Natural killer cell (primary cell): ENCODE measurements around the gene LLGL2. TPM values are rescaled to one million over a fixed set of nuclear protein-coding genes. Genes with fewer than 3 reads are reported as not detected.

Source experiments
- ATAC-seq, 3 donors: fragments of 150-1000 bp in 2 of 3; fragments of 200-7000 bp in 1 of 3; cut with Tn5 transposase; 1 replicate in 1 of 3; 2 replicates in 2 of 3; pipeline ENCODE4 v1.10.0; 2021; ENCODE audit warnings: mild to moderate bottlenecking in 2 of 3, moderate library complexity in 2 of 3
- DNase-seq, 2 donors: peaks; one replicate each; pipeline versions ENCODE4 v3.0.0 to v3.0.0-alpha.2; 2013 to 2021; ENCODE audit warnings: mixed read lengths in 1 of 2
- H3K27ac ChIP-seq: one replicate; pipeline ENCODE4 v1.5.1; 2013; ENCODE audit warnings: mild to moderate bottlenecking, low read length
- H3K27me3 ChIP-seq: one replicate; pipeline ENCODE4 v1.6.1; 2013; ENCODE audit warnings: low read length; ENCODE audit not compliant: control insufficient read depth, insufficient read depth
- H3K36me3 ChIP-seq: one replicate; pipeline ENCODE4 v1.6.1; 2013; ENCODE audit warnings: low read length; ENCODE audit not compliant: control insufficient read depth, insufficient read depth
- H3K4me1 ChIP-seq: one replicate; pipeline ENCODE4 v1.6.1; 2013; ENCODE audit warnings: low read length; ENCODE audit not compliant: control insufficient read depth, insufficient read depth
- H3K4me3 ChIP-seq: one replicate; pipeline ENCODE4 v1.5.1; 2013; ENCODE audit warnings: low read length
- H3K9me3 ChIP-seq: one replicate; pipeline ENCODE4 v1.6.1; 2013; ENCODE audit warnings: low read length; ENCODE audit not compliant: control insufficient read depth, insufficient read depth
- H3K27ac Mint-ChIP-seq, 2 donors: one replicate each; pipeline ENCODE4 v1.8.0; 2022; ENCODE audit warnings: mild to moderate bottlenecking in 2 of 2, mixed read lengths in 2 of 2, moderate library complexity in 1 of 2
- H3K27me3 Mint-ChIP-seq, 2 donors: one replicate each; pipeline ENCODE4 v1.8.0; 2022; ENCODE audit warnings: low read depth in 2 of 2, mixed read lengths in 2 of 2
- H3K36me3 Mint-ChIP-seq: one replicate; pipeline ENCODE4 v1.8.0; 2022; ENCODE audit warnings: mixed read lengths
- H3K4me1 Mint-ChIP-seq, 2 donors: one replicate each; pipeline ENCODE4 v1.8.0; 2022; ENCODE audit warnings: mixed read lengths in 2 of 2
- H3K4me3 Mint-ChIP-seq: one replicate; pipeline ENCODE4 v1.8.0; 2022; ENCODE audit warnings: mild to moderate bottlenecking, moderate library complexity, mixed read lengths
- H3K9me3 Mint-ChIP-seq, 2 donors: one replicate each; pipeline ENCODE4 v1.8.0; 2022; ENCODE audit warnings: mixed read lengths in 2 of 2
- CTCF ChIP-seq: fragments of 200-600 bp; IDR thresholded peaks from one replicate; pipeline ENCODE4 v1.8.0; 2022; ENCODE audit warnings: antibody characterized with exemption
- WGBS: methylation state at CpG from one replicate; pipeline ENCODE4 v1.1.7; 2013; ENCODE audit warnings: missing lambda C conversion rate; ENCODE audit not compliant: insufficient coverage; 5-methylcytosine and 5-hydroxymethylcytosine counted together
- intact Hi-C: fragments of 100-400 bp; cut with micrococcal nuclease; formaldehyde crosslinking; loops from one replicate; pipeline ENCODE4 v1.14.2; 2022
- total RNA-seq, 4 donors: library from RNA; stranded (reverse); fragments of 120-200 nt in 1 of 4; gene quantifications; one replicate each; pipeline versions ENCODE4 v1.2.3 to v1.2.4, GENCODE V29; 2013 to 2022

LLGL2 gene
- total RNA-seq, 3 donors from 2014 or later (not counting 1 experiment from before 2014, with no cell fraction given), result 229 to 302 (median 244) TPM

GRCh38 chr17:75514919-75515495 lies 10.5 kb upstream of the LLGL2 start:
- Mint-ChIP-seq H3K27ac (no peak overlapping the region), H3K36me3 (no peaks in the 10 kb centered on the region), H3K9me3 (no peaks in the 10 kb centered on the region), H3K4me1 (peaks cover 19 to 23% of the 10 kb centered on the region in 2 donors), H3K27me3 (no peaks in the 10 kb centered on the region), H3K4me3 (peak overlapping the region; percentile 17)
- ATAC-seq (no peak), DNase-seq (no peak)
- Histone ChIP-seq H3K27me3 (no peaks in the 10 kb centered on the region), H3K36me3 (peaks cover 8% of the 10 kb centered on the region), H3K4me1 (peaks cover 40% of the 10 kb centered on the region), H3K9me3 (no peaks in the 10 kb centered on the region), H3K4me3 (no peak overlapping the region), H3K27ac (no peak overlapping the region)
- intact Hi-C loops, result loop anchor here (5.0 kb wide), 2 partner anchors 72 to 228 kb away; partner anchors contain the start of genes MYO15B and SLC25A19
- no peak for TF ChIP-seq CTCF
- WGBS, result 6% methylated on average over 50 of the region's 50 CpGs

GRCh38 chr17:75515496-75516254 lies 9.8 kb upstream of the LLGL2 start, which contains the start of gene CASKIN2:
Gene CASKIN2, minus strand, starts transcription at chr17:75515537. Its CDS starts 1,733 bp downstream, at chr17:75513804.
- H3K27ac Mint-ChIP-seq, result peak within 1 kb of the TSS in 1 of 2 donors; percentile 88

GRCh38 chr17:75516255-75516618 lies 9.3 kb upstream of the LLGL2 start, which contains the start of gene TSEN54:
Gene TSEN54, plus strand, starts transcription at chr17:75516528. Its CDS starts 33 bp downstream, at chr17:75516561.
- Mint-ChIP-seq H3K4me1 (peaks cover 19 to 23% of the 10 kb centered on the region in 2 donors), H3K4me3 (peak within 1 kb of the TSS; percentile 86), H3K27ac (peak within 1 kb of the TSS; percentile 88 to 94), H3K36me3 (no peaks in the 10 kb centered on the region), H3K27me3 (no peaks in the 10 kb centered on the region), H3K9me3 (no peaks in the 10 kb centered on the region)
- ATAC-seq (peak; percentile 81 to 95 (median 82)), DNase-seq (peak; percentile 95 to 96)
- Histone ChIP-seq H3K36me3 (peaks cover 17% of the 10 kb centered on the region), H3K4me3 (peak within 1 kb of the TSS; percentile 83), H3K27ac (peak within 1 kb of the TSS; percentile 65), H3K27me3 (no peaks in the 10 kb centered on the region), H3K4me1 (peaks cover 40% of the 10 kb centered on the region), H3K9me3 (no peaks in the 10 kb centered on the region)
- under 1% methylated on average over 45 of the region's 45 CpGs for WGBS
- no peak for TF ChIP-seq CTCF
- intact Hi-C loops, result loop anchor here (1.0 to 5.0 kb wide), 4 partner anchors 9 to 229 kb away; partner anchors contain the start of genes LLGL2, MYO15B and SLC25A19

More at GRCh38 chr17:75515496-75516254, 9.8 kb upstream of the LLGL2 start, which contains the start of gene CASKIN2:
- peak; percentile 93 for TF ChIP-seq CTCF
- H3K27me3 Mint-ChIP-seq, result no peaks in the 10 kb centered on the region
- WGBS, result under 1% methylated on average over 78 of the region's 78 CpGs
- ATAC-seq (peak; percentile 64 to 83 (median 67)), DNase-seq (peak; percentile 72 to 89)
- intact Hi-C loops, result loop anchor here (1.0 to 5.0 kb wide), 4 partner anchors 10 to 228 kb away; partner anchors contain the start of genes LLGL2, MYO15B and SLC25A19
- Histone ChIP-seq H3K36me3 (peaks cover 12% of the 10 kb centered on the region), H3K27me3 (no peaks in the 10 kb centered on the region), H3K4me3 (peak within 1 kb of the TSS; percentile 83), H3K4me1 (peaks cover 40% of the 10 kb centered on the region), H3K27ac (no peak within 1 kb of the TSS), H3K9me3 (no peaks in the 10 kb centered on the region)
- H3K36me3 Mint-ChIP-seq, result no peaks in the 10 kb centered on the region
- peak within 1 kb of the TSS; percentile 80 for H3K4me3 Mint-ChIP-seq
- peaks cover 19 to 23% of the 10 kb centered on the region in 2 donors for H3K4me1 Mint-ChIP-seq
- H3K9me3 Mint-ChIP-seq, result no peaks in the 10 kb centered on the region
